ENCODE results near the gene SNX25. TPM values are rescaled to one million over a fixed set of nuclear protein-coding genes. Genes with fewer than 3 reads are reported as not detected.

SNX25 gene
- total RNA-seq, 1 experiment from 2014 or later: 16.7 TPM

- TF ChIP-seq CTCF (IDR thresholded peaks at IDR 0.05): no peak
- no peak for TF ChIP-seq TCF7L2 (IDR thresholded peaks at IDR 0.05; ENCODE audit: low read depth, low read length)
- no peak for TF ChIP-seq POLR2AphosphoS5 (IDR thresholded peaks at IDR 0.05; ENCODE audit: low read depth, low read length)
- no peak for TF ChIP-seq REST (IDR thresholded peaks at IDR 0.05; ENCODE audit: insufficient read depth in 1 of 2, low read depth in 2 of 2, low read length in 1 of 2)
- intact Hi-C loops (cut with micrococcal nuclease; ENCODE audit: unreplicated experiment): no loop called here
- DNase-seq (ENCODE audit: low read depth, low spot score) (no peak), ATAC-seq (no peak)
- Histone ChIP-seq H3K36me3 (ENCODE audit: control insufficient read depth, insufficient read depth, low read length) (no peaks in the 10 kb centered on the region), H3K27ac (ENCODE audit: low read length) (no peak overlapping the region), H3K27me3 (ENCODE audit: control insufficient read depth, insufficient read depth, low read length) (no peaks in the 10 kb centered on the region), H3K4me1 (ENCODE audit: control insufficient read depth, insufficient read depth, low read length) (no peaks in the 10 kb centered on the region), H3K4me3 (ENCODE audit: low read depth in 2 of 2, low read length in 2 of 2) (no peak overlapping the region), H3K9me3 (ENCODE audit: control insufficient read depth, insufficient read depth, low read depth, low read length) (no peaks in the 10 kb centered on the region)
- POLR2A ChIA-PET: no interaction called here
- CTCF ChIA-PET: no interaction called here
- in situ Hi-C loops (cut with HindIII; ENCODE audit: low pct_unique_long_range_greater_than_20kb, low sequenced_read_pairs): no loop called here
- no TSS peak for BruUV-seq (replicated peaks)
Observed at GRCh38 chr4:185269286-185269685, 59.9 kb downstream of the SNX25 start.

GRCh38 chr4:185270037-185270436 lies 60.6 kb downstream of the SNX25 start:
- in situ Hi-C loops (cut with HindIII; ENCODE audit: low pct_unique_long_range_greater_than_20kb, low sequenced_read_pairs): no loop called here
- ChIA-PET CTCF (no interaction called here), POLR2A (no interaction called here)
- Histone ChIP-seq H3K4me3 (ENCODE audit: low read depth in 2 of 2, low read length in 2 of 2) (no peak overlapping the region), H3K9me3 (ENCODE audit: control insufficient read depth, insufficient read depth, low read depth, low read length) (no peaks in the 10 kb centered on the region), H3K27me3 (ENCODE audit: control insufficient read depth, insufficient read depth, low read length) (no peaks in the 10 kb centered on the region), H3K27ac (ENCODE audit: low read length) (no peak overlapping the region), H3K36me3 (ENCODE audit: control insufficient read depth, insufficient read depth, low read length) (no peaks in the 10 kb centered on the region), H3K4me1 (ENCODE audit: control insufficient read depth, insufficient read depth, low read length) (no peaks in the 10 kb centered on the region)
- TF ChIP-seq TCF7L2 (IDR thresholded peaks at IDR 0.05; ENCODE audit: low read depth, low read length) (no peak), SIN3A (IDR thresholded peaks at IDR 0.05; ENCODE audit: borderline replicate concordance, insufficient read depth, low read depth, low read length) (no peak), REST (IDR thresholded peaks at IDR 0.05; ENCODE audit: insufficient read depth in 1 of 2, low read depth in 2 of 2, low read length in 1 of 2) (no peak), POLR2AphosphoS5 (IDR thresholded peaks at IDR 0.05; ENCODE audit: low read depth, low read length) (no peak), CTCF (IDR thresholded peaks at IDR 0.05) (no peak)
- intact Hi-C loops (cut with micrococcal nuclease; ENCODE audit: unreplicated experiment): no loop called here
- no peak for DNase-seq (ENCODE audit: low read depth, low spot score)
- BruUV-seq (replicated peaks): no TSS peak
- no peak for ATAC-seq
